HG03103 (cell line): ENCODE results near the gene LARP4B.

ENCODE experiments used
- ATAC-seq: cut with Tn5 transposase; IDR thresholded peaks from one replicate; pipeline ENCODE4 v1.9.1; 2021; ENCODE audit warnings: low read depth; ENCODE audit not compliant: unreplicated experiment

The LARP4B gene

GRCh38 chr10:871951-872403 is 59.5 kb downstream of the LARP4B start:
- no peak for ATAC-seq

- ATAC-seq, result no peak
Measured at GRCh38 chr10:870564-871166, 60.8 kb downstream of the LARP4B start.

- no peak for ATAC-seq
Measured at GRCh38 chr10:869171-869570, 62.3 kb downstream of the LARP4B start.

- ATAC-seq, result no peak
Measured at GRCh38 chr10:867807-868206, 63.7 kb downstream of the LARP4B start.

- ATAC-seq, result no peak
Measured at GRCh38 chr10:866577-866941, 64.9 kb downstream of the LARP4B start.

- ATAC-seq, result no peak
Measured at GRCh38 chr10:865924-866576, 65.5 kb downstream of the LARP4B start.

GRCh38 chr10:865257-865656 is 66.2 kb downstream of the LARP4B start:
- ATAC-seq, result no peak

GRCh38 chr10:860519-860918 is 71.0 kb downstream of the LARP4B start:
- no peak for ATAC-seq

GRCh38 chr10:856416-857157 is 74.9 kb downstream of the LARP4B start:
- no peak for ATAC-seq

GRCh38 chr10:855671-856070 is 75.8 kb downstream of the LARP4B start:
- no peak for ATAC-seq

- ATAC-seq, result no peak
Measured at GRCh38 chr10:855079-855478, 76.4 kb downstream of the LARP4B start.

- ATAC-seq, result no peak
Measured at GRCh38 chr10:853017-853416, 78.5 kb downstream of the LARP4B start.

GRCh38 chr10:852386-852785 is 79.1 kb downstream of the LARP4B start:
- peak; percentile 13 for ATAC-seq

- peak; percentile 78 for ATAC-seq
Measured at GRCh38 chr10:851901-852300, 79.6 kb downstream of the LARP4B start.

- ATAC-seq, result no peak
Measured at GRCh38 chr10:850093-850492, 81.4 kb downstream of the LARP4B start.

- no peak for ATAC-seq
Measured at GRCh38 chr10:847868-848267, 83.6 kb downstream of the LARP4B start.

- ATAC-seq, result no peak
Measured at GRCh38 chr10:846126-846685, 85.3 kb downstream of the LARP4B start.

- no peak for ATAC-seq
Measured at GRCh38 chr10:845526-845925, 86.0 kb downstream of the LARP4B start.

- ATAC-seq, result no peak
Measured at GRCh38 chr10:844552-844951, 87.0 kb downstream of the LARP4B start.

- no peak for ATAC-seq
Measured at GRCh38 chr10:843703-844102, 87.8 kb downstream of the LARP4B start.

GRCh38 chr10:842795-843194 is 88.7 kb downstream of the LARP4B start:
- no peak for ATAC-seq

GRCh38 chr10:841535-841934 is 90.0 kb downstream of the LARP4B start:
- no peak for ATAC-seq
